Ovary (tissue), 9 donors: ENCODE measurements around the gene SLIT3. TPM values are rescaled to one million over a fixed set of nuclear protein-coding genes. Genes with fewer than 3 reads are reported as not detected.

Experiments
- DNase-seq, 5 donors: peaks; one replicate each; pipeline ENCODE4 v3.0.0-alpha.2; 2019 to 2020
- H3K27ac ChIP-seq, 2 donors: fragments of 200-600 bp; one replicate each; pipeline versions ENCODE4 v1.5.1 to v1.8.0; 2019 to 2022
- H3K27me3 ChIP-seq: fragments of 200-600 bp; one replicate; pipeline ENCODE4 v1.8.0; 2022
- H3K36me3 ChIP-seq: fragments of 200-600 bp; sonication (generic); one replicate; pipeline ENCODE4 v1.5.1; 2019
- H3K4me1 ChIP-seq: one replicate; pipeline ENCODE4 v1.8.1; 2013; ENCODE audit warnings: mild to moderate bottlenecking, moderate library complexity; ENCODE audit not compliant: insufficient read depth
- H3K4me3 ChIP-seq: fragments of 200-600 bp; sonication (generic); one replicate; pipeline ENCODE4 v1.5.1; 2017
- H3K9me3 ChIP-seq, 2 donors: fragments of 200-600 bp in 1 of 2; sonication (generic) in 1 of 2; one replicate each; pipeline versions ENCODE4 v1.5.1 to v1.8.1; 2013 to 2019; ENCODE audit warnings: mild to moderate bottlenecking in 1 of 2, moderate library complexity in 1 of 2
- EP300 ChIP-seq: sonication (generic); formaldehyde crosslinking; IDR thresholded peaks from one replicate; pipeline ENCODE4 v1.6.1; 2017; ENCODE audit warnings: antibody characterized with exemption
- POLR2A ChIP-seq: fragments of 450-650 bp; IDR thresholded peaks from one replicate; pipeline ENCODE4 v1.6.1; 2017; ENCODE audit warnings: antibody characterized with exemption, mild to moderate bottlenecking, moderate library complexity
- WGBS, 3 donors: extraction: QIAGEN DNeasy Blood & Tissue Kit in 1 of 3; methylation state at CpG; one replicate each; pipeline versions ENCODE4 v1.1.5 to v1.1.7; 2013 to 2017; 5-methylcytosine and 5-hydroxymethylcytosine counted together
- intact Hi-C, 4 donors: fragments of 100-400 bp; cut with DNase I; formaldehyde crosslinking; loops; one replicate each; pipeline versions ENCODE4 v1.11.0 to v1.15.1; 2022 to 2023
- polyA plus RNA-seq, 2 donors: library from polyadenylated mRNA; stranded (reverse); fragments of 200-250 nt in 1 of 2; fragments of 350-450 nt in 1 of 2; fragmentation: Illumina TruSeq in 1 of 2; extraction: RNeasy Lipid Tissue Mini Kit (QIAGEN cat#74804) in 1 of 2; gene quantifications; one replicate each; pipeline ENCODE4 v1.2.3, GENCODE V29; 2013 to 2014
- total RNA-seq, 7 donors: library from RNA; depleted of rRNA in 2 of 7; stranded (reverse); fragments of >200 nt in 2 of 7; fragmentation: NEBNext Ultra II Directional in 3 of 7; extraction: Animal tissue kit (Norgen Biotek cat#: 25700) in 3 of 7; gene quantifications; one replicate each; pipeline versions ENCODE4 v1.1.0 to v1.2.4, GENCODE V29; 2016 to 2023
- TF ChIP-seq, protein P1 (sequence below), 3 donors: fragments of 450-650 bp in 2 of 3; fragments of 200-600 bp in 1 of 3; IDR thresholded peaks; one replicate each; pipeline versions ENCODE4 v1.5.1 to v1.8.0; 2016 to 2022; ENCODE audit warnings: antibody characterized with exemption in 3 of 3, mild to moderate bottlenecking in 1 of 3
- donor health status: DM: no; HTN: no; CAD: no; lungs with moderate emphysema.
- donor health status: DM: no; HTN: no; CAD: no.
- donor health status: Bipolar disorder and iron deficiency.
- donor health status: DM: yes; HTN: yes; CAD: no.
- donor health status: DM: no; HTN: no; CAD: no.
- donor health status: DM: yes; HTN: yes; CAD: no.

SLIT3 gene
- total and polyA plus RNA-seq, 9 donors = 10.3 to 106 (median 24.4) TPM

DNA sequence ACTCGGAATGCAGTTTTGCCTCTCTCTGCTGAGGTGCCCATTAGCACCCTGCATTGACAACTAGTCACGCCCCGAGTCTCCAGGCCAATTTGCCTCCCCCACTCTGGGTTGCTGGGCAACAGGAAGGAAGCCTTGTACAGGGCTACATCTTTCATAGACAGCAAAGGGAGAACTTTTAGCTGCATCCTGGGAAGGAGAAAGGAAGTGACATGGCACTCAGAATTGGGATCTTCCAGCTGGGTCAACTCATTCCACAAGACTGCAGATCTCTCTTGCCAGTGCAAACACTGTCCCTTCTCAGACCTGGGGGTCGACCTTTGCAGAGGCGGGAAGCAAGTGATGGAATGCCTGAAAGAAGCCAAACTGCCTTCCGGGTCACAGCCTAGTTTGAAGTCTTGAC is 282.0 kb downstream of the SLIT3 start:
- 18 to 43% (median 21%) methylated on average over 6 of the region's 6 CpGs for WGBS, 3 donors
- TF ChIP-seq EP300 (no peak), POLR2A (no peak)
- TF ChIP-seq, protein P1, sequence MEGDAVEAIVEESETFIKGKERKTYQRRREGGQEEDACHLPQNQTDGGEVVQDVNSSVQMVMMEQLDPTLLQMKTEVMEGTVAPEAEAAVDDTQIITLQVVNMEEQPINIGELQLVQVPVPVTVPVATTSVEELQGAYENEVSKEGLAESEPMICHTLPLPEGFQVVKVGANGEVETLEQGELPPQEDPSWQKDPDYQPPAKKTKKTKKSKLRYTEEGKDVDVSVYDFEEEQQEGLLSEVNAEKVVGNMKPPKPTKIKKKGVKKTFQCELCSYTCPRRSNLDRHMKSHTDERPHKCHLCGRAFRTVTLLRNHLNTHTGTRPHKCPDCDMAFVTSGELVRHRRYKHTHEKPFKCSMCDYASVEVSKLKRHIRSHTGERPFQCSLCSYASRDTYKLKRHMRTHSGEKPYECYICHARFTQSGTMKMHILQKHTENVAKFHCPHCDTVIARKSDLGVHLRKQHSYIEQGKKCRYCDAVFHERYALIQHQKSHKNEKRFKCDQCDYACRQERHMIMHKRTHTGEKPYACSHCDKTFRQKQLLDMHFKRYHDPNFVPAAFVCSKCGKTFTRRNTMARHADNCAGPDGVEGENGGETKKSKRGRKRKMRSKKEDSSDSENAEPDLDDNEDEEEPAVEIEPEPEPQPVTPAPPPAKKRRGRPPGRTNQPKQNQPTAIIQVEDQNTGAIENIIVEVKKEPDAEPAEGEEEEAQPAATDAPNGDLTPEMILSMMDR (IDR thresholded peaks at IDR 0.05) = no peak
- peaks cover 9% of the 10 kb centered on the region for H3K4me1 ChIP-seq
- peak in 2 of 5 donors; percentile 26 to 46 for DNase-seq
- intact Hi-C loops = no loop called here
- no peaks in the 10 kb centered on the region for H3K36me3 ChIP-seq
- no peak overlapping the region for H3K4me3 ChIP-seq
- no peaks in the 10 kb centered on the region for H3K9me3 ChIP-seq
- H3K27ac ChIP-seq = no peak overlapping the region
- H3K27me3 ChIP-seq = no peaks in the 10 kb centered on the region

- H3K27ac ChIP-seq = no peak overlapping the region
- H3K27me3 ChIP-seq = no peaks in the 10 kb centered on the region
- TF ChIP-seq POLR2A (no peak), EP300 (no peak)
- TF ChIP-seq, protein P1 (IDR thresholded peaks at IDR 0.05) = no peak
- intact Hi-C loops = no loop called here
- no peaks in the 10 kb centered on the region for H3K9me3 ChIP-seq
- WGBS, 3 donors = 36 to 67% (median 44%) methylated on average over 5 of the region's 5 CpGs
- peaks cover 10% of the 10 kb centered on the region for H3K4me1 ChIP-seq
- no peak for DNase-seq
- no peaks in the 10 kb centered on the region for H3K36me3 ChIP-seq
- no peak overlapping the region for H3K4me3 ChIP-seq
These were observed 284.9 kb downstream of the SLIT3 start for GRCh38 chr5:169015991-169016390.

GRCh38 chr5:169013846-169014245 is 287.1 kb downstream of the SLIT3 start:
- H3K36me3 ChIP-seq = no peaks in the 10 kb centered on the region
- no peak for DNase-seq
- 65 to 80% (median 75%) methylated on average over 1 of the region's 1 CpG for WGBS, 3 donors

GRCh38 chr5:169013208-169013728 is 287.7 kb downstream of the SLIT3 start:
- Histone ChIP-seq H3K9me3 (no peaks in the 10 kb centered on the region), H3K27me3 (no peaks in the 10 kb centered on the region), H3K4me1 (peaks cover 5% of the 10 kb centered on the region), H3K4me3 (no peak overlapping the region), H3K27ac (no peak overlapping the region), H3K36me3 (no peaks in the 10 kb centered on the region)
- WGBS, 3 donors = 86 to 90% (median 88%) methylated on average over 12 of the region's 12 CpGs
- TF ChIP-seq, protein P1 (IDR thresholded peaks at IDR 0.05) = no peak
- no peak for TF ChIP-seq EP300
- TF ChIP-seq POLR2A = no peak
- DNase-seq = no peak
- intact Hi-C loops = no loop called here

More at GRCh38 chr5:169013846-169014245, 287.1 kb downstream of the SLIT3 start:
- H3K9me3 ChIP-seq = no peaks in the 10 kb centered on the region
- H3K4me3 ChIP-seq = no peak overlapping the region
- H3K27me3 ChIP-seq = no peaks in the 10 kb centered on the region
- H3K4me1 ChIP-seq = peaks cover 9% of the 10 kb centered on the region
- intact Hi-C loops = no loop called here
- H3K27ac ChIP-seq = no peak overlapping the region
- TF ChIP-seq POLR2A (no peak), EP300 (no peak)
- TF ChIP-seq, protein P1 (IDR thresholded peaks at IDR 0.05) = no peak
